IPS-20b (cell line): ENCODE measurements around the gene NANP.
"Not testable (repeated sequence)": the region's sequence is repeated elsewhere in the genome, so short reads cannot be mapped to it uniquely, and the experiment has no call there.

Source experiments
- H3K27ac ChIP-seq: one replicate; pipeline ENCODE4 v1.5.1; 2013; ENCODE audit warnings: low read length
- H3K27me3 ChIP-seq: 2 replicates; pipeline ENCODE4 v1.6.1; 2013; ENCODE audit warnings: mild to moderate bottlenecking, low read length, inconsistent platforms; ENCODE audit not compliant: insufficient read depth
- H3K36me3 ChIP-seq: 2 replicates; pipeline ENCODE4 v1.6.1; 2013; ENCODE audit warnings: low read depth, mild to moderate bottlenecking, inconsistent platforms, low read length, moderate library complexity; ENCODE audit not compliant: insufficient read depth
- H3K4me1 ChIP-seq: 2 replicates; pipeline ENCODE4 v1.6.1; 2013; ENCODE audit warnings: mild to moderate bottlenecking, control low read depth, inconsistent platforms, low read length, moderate library complexity; ENCODE audit not compliant: insufficient read depth
- H3K4me3 ChIP-seq: 2 replicates; pipeline ENCODE4 v1.5.1; 2013; ENCODE audit warnings: mild to moderate bottlenecking, low read length, inconsistent platforms
- H3K9ac ChIP-seq: 2 replicates; pipeline ENCODE4 v1.6.1; 2013; ENCODE audit warnings: low read depth, mild to moderate bottlenecking, inconsistent platforms, low read length, moderate library complexity
- H3K9me3 ChIP-seq: 2 replicates; pipeline ENCODE4 v1.6.1; 2013; ENCODE audit warnings: mild to moderate bottlenecking, low read depth, low read length, inconsistent platforms; ENCODE audit not compliant: insufficient read depth

Gene NANP

DNA sequence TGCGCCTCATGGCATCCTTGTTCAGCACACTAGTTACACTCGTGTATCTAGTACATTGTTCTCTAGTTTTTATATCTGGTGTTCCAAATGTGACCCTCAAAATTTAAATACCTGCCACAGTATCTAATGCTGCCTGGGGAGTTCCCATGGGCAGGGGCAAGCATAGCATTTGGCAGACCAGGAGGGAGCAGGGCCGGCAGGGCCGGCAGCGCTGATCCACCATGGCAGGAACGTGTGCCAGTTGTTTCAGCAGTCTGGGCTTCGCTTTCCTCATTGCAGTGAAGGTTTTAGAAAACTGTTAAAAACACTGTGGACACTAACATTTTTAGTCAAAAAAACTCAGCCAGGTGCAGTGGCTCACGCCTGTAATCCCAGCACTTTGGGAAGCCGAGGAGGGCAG, 19.2 kb downstream of the NANP start:
- peaks cover 5% of the 10 kb centered on the region; the same call in 1 of the 2 replicates for H3K4me1 ChIP-seq
- no peak overlapping the region for H3K27ac ChIP-seq
- no peaks in the 10 kb centered on the region for H3K36me3 ChIP-seq
- H3K4me3 ChIP-seq = no peak overlapping the region
- no peaks in the 10 kb centered on the region for H3K9me3 ChIP-seq
- H3K27me3 ChIP-seq = no peaks in the 10 kb centered on the region
- H3K9ac ChIP-seq = no peak overlapping the region

GRCh38 chr20:25602914-25603309, 20.9 kb downstream of the NANP start:
- not testable (repeated sequence) for H3K9ac ChIP-seq, H3K27me3 ChIP-seq, H3K4me3 ChIP-seq, H3K4me1 ChIP-seq, H3K27ac ChIP-seq, H3K36me3 ChIP-seq, H3K9me3 ChIP-seq

GRCh38 chr20:25602191-25602913, 21.5 kb downstream of the NANP start:
- H3K36me3 ChIP-seq, H3K4me3 ChIP-seq, H3K9me3 ChIP-seq, H3K27me3 ChIP-seq, H3K4me1 ChIP-seq, H3K9ac ChIP-seq, H3K27ac ChIP-seq: not testable (repeated sequence)

DNA sequence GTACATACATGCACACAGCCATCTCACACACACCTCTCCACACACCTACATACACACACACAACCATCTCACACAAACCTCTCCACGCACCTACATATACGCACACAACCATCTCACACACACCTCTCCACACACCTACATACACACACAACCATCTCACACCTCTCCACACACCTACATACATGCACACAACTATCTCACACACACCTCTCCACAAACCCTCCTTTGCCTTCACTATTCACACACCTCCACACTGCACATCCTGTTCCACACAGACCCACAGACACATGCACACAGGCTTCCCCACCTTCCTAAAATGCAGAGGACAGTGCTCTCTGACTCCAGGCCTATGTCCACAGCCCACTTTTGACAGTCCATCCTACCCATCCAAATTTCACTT, 22.2 kb downstream of the NANP start:
- H3K36me3 ChIP-seq = no peaks in the 10 kb centered on the region
- H3K9me3 ChIP-seq = no peaks in the 10 kb centered on the region
- H3K27ac ChIP-seq = no peak overlapping the region

GRCh38 chr20:25600632-25601031, 23.2 kb downstream of the NANP start:
- Histone ChIP-seq H3K4me1 (no peaks in the 10 kb centered on the region), H3K4me3 (no peak overlapping the region), H3K9me3 (no peaks in the 10 kb centered on the region), H3K27me3 (no peaks in the 10 kb centered on the region), H3K36me3 (no peaks in the 10 kb centered on the region), H3K27ac (no peak overlapping the region), H3K9ac (no peak overlapping the region)

More for the DNA sequence above, 22.2 kb downstream of the NANP start:
- H3K4me3 ChIP-seq = no peak overlapping the region
- no peak overlapping the region for H3K9ac ChIP-seq
- H3K27me3 ChIP-seq = no peaks in the 10 kb centered on the region
- H3K4me1 ChIP-seq = no peaks in the 10 kb centered on the region

DNA sequence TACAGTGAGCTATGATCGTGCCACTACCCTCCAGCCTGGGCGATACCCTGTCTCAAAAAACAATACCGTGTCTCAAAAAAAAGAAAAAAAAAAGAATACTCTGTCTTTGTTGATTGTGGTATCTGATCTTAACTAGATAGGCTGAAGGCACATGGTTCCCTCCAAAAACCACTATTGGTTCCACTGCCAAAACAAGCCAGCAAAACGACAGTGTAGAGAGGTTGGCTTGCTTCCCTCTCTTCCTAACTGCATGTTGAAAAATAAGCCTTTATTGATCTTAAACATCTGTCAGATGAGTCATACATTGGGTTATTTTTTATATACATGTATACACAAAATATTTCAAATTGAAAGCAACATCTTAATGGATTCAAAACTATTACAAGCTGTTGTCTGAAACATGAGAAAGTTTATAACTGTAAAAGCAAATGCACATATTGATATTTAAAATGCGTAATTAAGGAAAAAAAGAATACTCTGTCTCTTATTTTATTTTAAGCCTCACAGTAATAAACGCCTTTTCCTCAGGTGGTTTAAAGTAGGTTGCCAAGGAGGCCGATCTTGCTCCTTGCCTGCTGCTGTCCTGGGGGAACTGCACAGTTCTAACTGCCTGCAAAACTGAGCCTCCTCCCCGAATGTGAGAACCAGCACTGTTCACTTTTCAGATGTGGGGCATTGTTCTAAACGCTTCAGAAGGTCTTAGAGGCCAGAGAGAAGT, 31.5 kb downstream of the NANP start:
- H3K9ac ChIP-seq = no peak overlapping the region
- no peaks in the 10 kb centered on the region for H3K9me3 ChIP-seq
- H3K4me1 ChIP-seq = no peaks in the 10 kb centered on the region
- no peak overlapping the region for H3K27ac ChIP-seq
- H3K27me3 ChIP-seq = no peaks in the 10 kb centered on the region
- H3K36me3 ChIP-seq = no peaks in the 10 kb centered on the region
- H3K4me3 ChIP-seq = no peak overlapping the region

- not testable (repeated sequence) for H3K4me3 ChIP-seq, H3K9ac ChIP-seq, H3K27me3 ChIP-seq, H3K4me1 ChIP-seq, H3K36me3 ChIP-seq, H3K9me3 ChIP-seq, H3K27ac ChIP-seq
These were observed 33.0 kb downstream of the NANP start for GRCh38 chr20:25590778-25591177.

- Histone ChIP-seq H3K9ac (no peak overlapping the region), H3K36me3 (no peaks in the 10 kb centered on the region), H3K27me3 (no peaks in the 10 kb centered on the region; the same call in 1 of the 2 replicates), H3K27ac (no peak overlapping the region), H3K4me1 (no peaks in the 10 kb centered on the region), H3K4me3 (no peak overlapping the region), H3K9me3 (no peaks in the 10 kb centered on the region)
These were observed 35.3 kb downstream of the NANP start for GRCh38 chr20:25588491-25588890.

DNA sequence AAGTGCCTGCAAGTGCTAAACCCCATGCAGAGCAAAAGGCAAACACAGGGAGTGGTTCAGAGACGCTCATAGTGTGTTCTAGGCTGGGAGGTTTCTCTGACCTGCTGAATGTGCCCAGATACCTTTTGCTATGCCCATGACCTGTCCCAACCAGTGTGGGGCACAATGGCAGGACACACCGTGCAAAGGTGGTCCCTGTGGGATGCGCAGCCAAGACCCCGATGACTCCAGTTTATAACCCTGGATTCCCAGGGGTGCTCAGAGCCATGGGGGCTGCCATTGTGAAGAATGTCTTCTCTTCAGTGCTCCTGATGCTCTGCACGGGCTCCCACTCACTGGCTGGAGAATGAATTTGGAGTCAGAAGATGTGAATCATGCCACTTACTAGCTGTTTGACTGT, 36.3 kb downstream of the NANP start:
- Histone ChIP-seq H3K4me3 (no peak overlapping the region), H3K36me3 (no peaks in the 10 kb centered on the region), H3K27ac (no peak overlapping the region), H3K27me3 (no peaks in the 10 kb centered on the region; the same call in 1 of the 2 replicates), H3K9me3 (no peaks in the 10 kb centered on the region), H3K4me1 (no peaks in the 10 kb centered on the region), H3K9ac (no peak overlapping the region)

GRCh38 chr20:25586877-25587276, 36.9 kb downstream of the NANP start:
- Histone ChIP-seq H3K4me3 (no peak overlapping the region), H3K9ac (no peak overlapping the region), H3K36me3 (no peaks in the 10 kb centered on the region), H3K4me1 (no peaks in the 10 kb centered on the region), H3K27me3 (no peaks in the 10 kb centered on the region; the same call in 1 of the 2 replicates), H3K9me3 (no peaks in the 10 kb centered on the region), H3K27ac (no peak overlapping the region)

- no peaks in the 10 kb centered on the region for H3K4me1 ChIP-seq
- H3K27me3 ChIP-seq = no peaks in the 10 kb centered on the region; the same call in 1 of the 2 replicates
- H3K4me3 ChIP-seq = peak within 1 kb of the TSS; percentile 99
- H3K9me3 ChIP-seq = no peaks in the 10 kb centered on the region
- H3K36me3 ChIP-seq = peaks cover 9% of the 10 kb centered on the region
- H3K9ac ChIP-seq = peak within 1 kb of the TSS; percentile 99
- H3K27ac ChIP-seq = peak within 1 kb of the TSS; percentile 76
These were observed 38.7 kb downstream of the NANP start, which contains the start of gene NINL for GRCh38 chr20:25584905-25585704. Gene NINL (minus strand): TSS chr20:25585531. CDS start chr20:25526587, 58,944 bp downstream.
